Karpas-422 (cell line): Measurements from ENCODE around the gene HTR5A. TPM values are rescaled to one million over a fixed set of nuclear protein-coding genes. Genes with fewer than 3 reads are reported as not detected.

Source experiments
- DNase-seq: peaks from one replicate; pipeline ENCODE4 v3.0.0-alpha.2; 2015
- H2AFZ ChIP-seq: fragments of 200-600 bp; sonication (generic); 2 replicates; pipeline ENCODE4 v1.6.1; 2014; ENCODE audit warnings: antibody characterized with exemption, low read length, mixed read lengths
- H3K27ac ChIP-seq: fragments of 200-600 bp; sonication (generic); 2 replicates; pipeline ENCODE4 v1.5.1; 2014; ENCODE audit warnings: mild to moderate bottlenecking, low read length, moderate library complexity
- H3K27me3 ChIP-seq: fragments of 200-600 bp; sonication (generic); 2 replicates; pipeline ENCODE4 v1.6.1; 2014; ENCODE audit warnings: low read length, mixed read lengths
- H3K36me3 ChIP-seq: fragments of 200-600 bp; sonication (generic); 2 replicates; pipeline ENCODE4 v1.6.1; 2014; ENCODE audit warnings: low read length, mixed read lengths; ENCODE audit not compliant: insufficient read depth
- H3K4me1 ChIP-seq: fragments of 200-600 bp; sonication (generic); 2 replicates; pipeline ENCODE4 v1.6.1; 2014; ENCODE audit warnings: mild to moderate bottlenecking, low read length, mixed read lengths
- H3K4me2 ChIP-seq: fragments of 200-600 bp; sonication (generic); 2 replicates; pipeline ENCODE4 v1.6.1; 2014; ENCODE audit warnings: low read length, low read depth, mild to moderate bottlenecking; ENCODE audit not compliant: poor library complexity, severe bottlenecking
- H3K4me3 ChIP-seq: fragments of 200-600 bp; sonication (generic); 2 replicates; pipeline ENCODE4 v1.5.1; 2014; ENCODE audit warnings: mild to moderate bottlenecking, antibody characterized with exemption, low read length, mixed read lengths
- H3K79me2 ChIP-seq: fragments of 200-600 bp; sonication (generic); 2 replicates; pipeline ENCODE4 v1.6.1; 2014; ENCODE audit warnings: mild to moderate bottlenecking, low read length, mixed read lengths
- H3K9ac ChIP-seq: fragments of 200-600 bp; sonication (generic); 2 replicates; pipeline ENCODE4 v1.6.0; 2014; ENCODE audit warnings: low read length
- H3K9me2 ChIP-seq: fragments of 200-600 bp; sonication (generic), shearing (Covaris generic); replicated peaks from 2 replicates; pipeline ENCODE4 v1.6.0; 2014; ENCODE audit warnings: mild to moderate bottlenecking, low read length, moderate library complexity; ENCODE audit not compliant: insufficient read depth
- H3K9me3 ChIP-seq: fragments of 300-700, 200-600 bp; sonication (generic); 2 replicates; pipeline ENCODE4 v1.6.1; 2014; ENCODE audit warnings: low read length, mixed read lengths
- H4K20me1 ChIP-seq: fragments of 200-600 bp; sonication (generic); 2 replicates; pipeline ENCODE4 v1.6.1; 2014; ENCODE audit warnings: mild to moderate bottlenecking, antibody characterized with exemption, low read length, low read depth; ENCODE audit not compliant: insufficient read depth
- total RNA-seq: library from RNA; depleted of rRNA; stranded (reverse); fragments of >200 nt; shearing (Covaris generic); gene quantifications from 2 replicates; pipeline ENCODE4 v1.2.3, GENCODE V29; 2014; ENCODE audit warnings: low replicate concordance

Gene HTR5A
- total RNA-seq, 1 experiment from 2014 or later: not detected

DNA sequence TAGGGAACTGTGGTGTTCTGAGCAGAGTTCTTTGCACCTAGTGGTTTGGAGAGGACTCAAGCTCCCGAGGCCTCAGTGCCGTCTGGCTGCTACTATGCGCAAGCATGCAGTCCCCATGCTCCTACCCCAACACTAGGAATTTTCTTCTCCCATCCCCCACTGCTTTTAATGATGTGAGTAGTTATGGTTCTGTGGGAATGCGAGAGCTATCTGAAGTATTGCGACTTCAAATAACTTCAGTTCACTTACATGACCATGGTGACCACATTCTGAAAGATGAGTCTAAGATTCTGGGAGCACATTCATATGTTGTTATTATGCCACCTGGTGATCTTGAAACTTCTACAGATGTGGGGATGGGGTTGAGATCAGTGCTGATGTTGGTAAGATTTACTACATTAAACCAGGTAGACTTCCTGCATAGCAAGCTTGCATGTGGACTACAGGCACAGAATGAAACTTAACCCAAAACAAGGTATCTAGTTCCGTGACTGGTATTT lies 24.6 kb downstream of the HTR5A start:
- H3K27me3 ChIP-seq: no peaks in the 10 kb centered on the region

DNA sequence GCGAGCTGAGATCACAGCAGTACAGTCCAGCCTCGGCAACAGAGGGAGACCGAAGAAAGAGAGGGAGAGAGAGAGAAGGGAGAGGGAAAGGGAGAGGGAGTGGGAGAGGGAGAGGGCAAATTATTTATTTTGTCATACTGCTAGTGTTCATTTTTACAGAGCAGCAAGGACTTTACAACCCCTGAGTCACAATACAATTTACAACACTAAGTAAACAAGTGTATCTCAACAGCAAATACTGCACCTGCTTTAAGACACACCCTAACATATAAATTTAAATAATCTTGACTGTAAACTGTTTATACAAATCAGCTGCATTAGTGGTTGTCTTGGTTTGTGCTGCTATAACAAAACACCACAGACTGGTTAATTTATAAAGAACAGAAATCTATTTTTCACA lies 27.2 kb downstream of the HTR5A start:
- H3K9me2 ChIP-seq: no peaks in the 10 kb centered on the region
- no peaks in the 10 kb centered on the region for H3K36me3 ChIP-seq
- no peaks in the 10 kb centered on the region for H3K27me3 ChIP-seq
- no peaks in the 10 kb centered on the region for H4K20me1 ChIP-seq
- H3K4me1 ChIP-seq: no peaks in the 10 kb centered on the region
- no peak overlapping the region for H3K4me3 ChIP-seq
- no peak for DNase-seq
- H3K9me3 ChIP-seq: no peaks in the 10 kb centered on the region
- H3K27ac ChIP-seq: no peak overlapping the region
- H3K9ac ChIP-seq: no peak overlapping the region
- no peak overlapping the region for H2AFZ ChIP-seq
- H3K4me2 ChIP-seq: no peak overlapping the region
- H3K79me2 ChIP-seq: no peaks in the 10 kb centered on the region

More for the DNA sequence above, 24.6 kb downstream of the HTR5A start:
- H2AFZ ChIP-seq: no peak overlapping the region
- H3K79me2 ChIP-seq: no peaks in the 10 kb centered on the region
- no peak overlapping the region for H3K9ac ChIP-seq
- H3K4me1 ChIP-seq: no peaks in the 10 kb centered on the region
- no peaks in the 10 kb centered on the region for H3K9me3 ChIP-seq
- H3K4me3 ChIP-seq: no peak overlapping the region
- no peak overlapping the region for H3K27ac ChIP-seq
- H3K36me3 ChIP-seq: no peaks in the 10 kb centered on the region
- no peaks in the 10 kb centered on the region for H4K20me1 ChIP-seq
- no peak overlapping the region for H3K4me2 ChIP-seq
- DNase-seq: no peak
- H3K9me2 ChIP-seq: no peaks in the 10 kb centered on the region

DNA sequence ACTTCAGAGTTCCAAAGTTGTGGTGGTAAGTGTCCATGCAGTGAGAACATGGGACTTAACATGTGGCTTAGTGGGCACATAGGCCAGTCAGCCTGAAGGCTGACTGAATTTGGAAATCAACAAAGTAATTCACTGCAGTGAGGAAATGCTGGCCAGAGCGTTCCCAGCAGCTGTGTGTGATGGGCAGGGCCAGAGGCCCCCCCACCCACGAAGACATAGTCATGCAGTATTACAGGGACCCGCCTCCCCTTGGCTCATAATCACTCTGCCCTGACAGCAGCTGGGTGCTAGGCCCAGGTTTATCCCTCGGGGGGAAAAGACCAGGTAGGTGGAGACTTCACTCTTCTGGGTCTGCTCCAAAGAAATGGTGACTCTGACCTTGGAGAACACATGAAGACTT lies 33.7 kb downstream of the HTR5A start:
- H3K4me3 ChIP-seq: no peak overlapping the region
- H3K9ac ChIP-seq: no peak overlapping the region
- H3K9me3 ChIP-seq: no peaks in the 10 kb centered on the region
- no peaks in the 10 kb centered on the region for H3K79me2 ChIP-seq
- no peaks in the 10 kb centered on the region for H3K36me3 ChIP-seq
- H3K27me3 ChIP-seq: no peaks in the 10 kb centered on the region
- H3K27ac ChIP-seq: no peak overlapping the region
- H4K20me1 ChIP-seq: no peaks in the 10 kb centered on the region
- no peak overlapping the region for H2AFZ ChIP-seq
- no peaks in the 10 kb centered on the region for H3K4me1 ChIP-seq
- H3K9me2 ChIP-seq: no peaks in the 10 kb centered on the region
- no peak overlapping the region for H3K4me2 ChIP-seq
- no peak for DNase-seq

DNA sequence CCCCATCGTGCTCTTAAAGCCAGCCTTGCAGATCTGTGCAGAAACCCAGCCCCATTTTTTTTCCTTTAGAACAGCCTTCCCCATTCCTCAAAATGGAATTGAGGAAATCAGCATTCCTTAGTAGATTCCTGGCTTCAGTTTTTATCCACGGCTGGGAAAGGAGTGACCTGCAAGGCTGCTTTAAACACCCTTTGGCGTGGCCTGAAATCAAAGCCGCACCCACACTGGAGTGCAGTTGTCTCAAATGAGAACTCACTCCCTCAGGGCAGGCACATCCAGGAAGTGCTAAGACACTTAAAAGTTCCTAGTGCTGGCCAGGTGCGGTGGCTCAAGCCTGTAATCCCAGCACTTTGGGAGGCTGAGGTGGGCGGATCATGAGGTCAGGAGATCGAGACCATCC lies 34.8 kb downstream of the HTR5A start:
- no peak overlapping the region for H3K4me2 ChIP-seq
- H3K79me2 ChIP-seq: no peaks in the 10 kb centered on the region
- no peaks in the 10 kb centered on the region for H3K36me3 ChIP-seq
- no peaks in the 10 kb centered on the region for H3K4me1 ChIP-seq
- H3K27ac ChIP-seq: no peak overlapping the region
- DNase-seq: no peak
- H4K20me1 ChIP-seq: no peaks in the 10 kb centered on the region
- H2AFZ ChIP-seq: no peak overlapping the region
- no peaks in the 10 kb centered on the region for H3K9me2 ChIP-seq
- no peak overlapping the region for H3K9ac ChIP-seq
- no peaks in the 10 kb centered on the region for H3K9me3 ChIP-seq
- no peaks in the 10 kb centered on the region for H3K27me3 ChIP-seq
- no peak overlapping the region for H3K4me3 ChIP-seq

DNA sequence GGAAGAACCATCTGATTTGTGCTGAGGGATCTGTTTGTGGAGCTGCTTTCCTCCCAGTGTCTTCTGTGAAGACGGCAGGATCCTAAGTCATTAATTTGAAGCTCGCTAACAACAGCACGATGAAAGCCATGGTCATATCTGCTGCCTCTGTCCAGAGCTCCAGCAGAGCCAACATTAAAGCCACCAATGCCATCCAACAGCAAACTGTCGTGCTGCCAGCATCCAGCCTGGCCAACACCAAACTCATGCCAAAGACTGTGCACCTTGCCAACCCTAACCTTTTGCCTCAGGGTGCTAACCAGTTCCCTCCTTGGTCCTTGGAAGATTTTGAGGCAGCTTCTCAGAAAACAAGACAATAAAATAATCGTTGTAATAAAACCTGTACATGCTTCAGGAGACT lies 36.2 kb downstream of the HTR5A start:
- Histone ChIP-seq H3K4me1 (no peaks in the 10 kb centered on the region), H3K9me3 (no peaks in the 10 kb centered on the region), H3K9ac (no peak overlapping the region), H3K27ac (no peak overlapping the region), H3K79me2 (no peaks in the 10 kb centered on the region), H3K36me3 (no peaks in the 10 kb centered on the region), H3K27me3 (no peaks in the 10 kb centered on the region), H3K4me2 (no peak overlapping the region), H2AFZ (no peak overlapping the region), H3K4me3 (no peak overlapping the region), H3K9me2 (no peaks in the 10 kb centered on the region), H4K20me1 (no peaks in the 10 kb centered on the region)
- DNase-seq: no peak

DNA sequence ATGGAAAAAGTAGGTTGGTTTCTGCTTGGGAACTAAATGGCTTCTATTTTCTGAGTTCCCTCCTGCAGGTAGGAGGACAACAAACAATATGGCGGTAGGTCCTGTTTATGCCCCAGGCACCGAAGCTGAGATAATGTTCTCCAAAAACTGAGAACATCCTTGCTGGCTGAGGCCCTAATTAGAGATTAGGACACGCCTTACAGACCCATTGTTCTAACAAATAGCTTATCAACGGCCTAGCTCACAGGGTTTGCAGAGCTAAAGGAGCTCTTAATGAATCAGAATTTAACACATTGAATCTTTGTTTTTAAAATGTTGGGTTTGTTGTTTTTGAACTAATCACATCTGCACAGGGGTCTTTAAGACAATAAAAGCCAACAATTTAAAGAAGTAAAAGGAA lies 37.0 kb downstream of the HTR5A start:
- no peak overlapping the region for H3K9ac ChIP-seq
- no peak for DNase-seq
- H3K4me2 ChIP-seq: no peak overlapping the region
- no peaks in the 10 kb centered on the region for H3K79me2 ChIP-seq
- no peaks in the 10 kb centered on the region for H3K36me3 ChIP-seq
- no peaks in the 10 kb centered on the region for H4K20me1 ChIP-seq
- H3K27ac ChIP-seq: no peak overlapping the region
- H2AFZ ChIP-seq: no peak overlapping the region
- no peak overlapping the region for H3K4me3 ChIP-seq
- H3K4me1 ChIP-seq: no peaks in the 10 kb centered on the region
- H3K9me3 ChIP-seq: no peaks in the 10 kb centered on the region
- H3K27me3 ChIP-seq: no peaks in the 10 kb centered on the region
- H3K9me2 ChIP-seq: no peaks in the 10 kb centered on the region

DNA sequence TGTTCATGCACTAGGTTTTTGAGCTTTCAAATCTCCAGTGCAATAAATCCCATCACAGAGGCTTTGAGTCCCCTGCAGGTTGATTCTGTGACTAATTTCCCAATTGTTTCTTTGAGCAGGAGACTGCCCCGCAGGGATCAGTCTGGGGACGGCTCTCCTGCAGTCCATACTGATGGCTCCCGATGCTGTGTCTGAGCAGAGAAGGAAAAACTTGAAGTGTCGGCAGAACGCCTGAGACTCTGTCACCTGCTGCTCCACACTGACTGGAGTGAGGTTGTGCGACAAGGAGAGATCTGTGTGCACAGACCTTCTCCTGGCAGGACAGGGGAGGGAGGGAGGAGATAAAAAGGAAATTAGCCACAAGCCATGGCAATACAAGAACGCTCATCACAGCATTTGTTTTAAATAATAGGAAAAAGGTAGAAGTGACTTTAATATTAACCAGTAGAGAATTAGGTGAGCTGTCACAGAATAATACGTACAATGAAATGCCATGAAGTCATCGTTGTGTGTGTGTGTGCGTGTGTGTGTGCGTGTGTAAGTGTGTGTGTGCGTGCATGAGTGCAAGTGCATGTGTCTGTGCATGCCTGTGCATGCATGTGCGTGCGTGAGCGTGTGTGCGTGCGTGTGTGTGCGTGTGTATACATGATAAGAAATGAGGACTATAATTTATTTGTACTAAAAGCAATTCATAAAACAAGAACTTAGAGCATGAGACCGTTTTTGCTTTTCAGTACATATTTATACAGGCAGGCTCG lies 38.2 kb downstream of the HTR5A start:
- H3K4me1 ChIP-seq: no peaks in the 10 kb centered on the region
- no peaks in the 10 kb centered on the region for H3K79me2 ChIP-seq
- H4K20me1 ChIP-seq: no peaks in the 10 kb centered on the region
- no peak overlapping the region for H3K4me3 ChIP-seq
- no peak for DNase-seq
- H3K27me3 ChIP-seq: no peaks in the 10 kb centered on the region
- H2AFZ ChIP-seq: no peak overlapping the region
- H3K36me3 ChIP-seq: no peaks in the 10 kb centered on the region
- no peak overlapping the region for H3K4me2 ChIP-seq
- H3K27ac ChIP-seq: no peak overlapping the region
- H3K9me3 ChIP-seq: no peaks in the 10 kb centered on the region
- no peaks in the 10 kb centered on the region for H3K9me2 ChIP-seq
- H3K9ac ChIP-seq: no peak overlapping the region

DNA sequence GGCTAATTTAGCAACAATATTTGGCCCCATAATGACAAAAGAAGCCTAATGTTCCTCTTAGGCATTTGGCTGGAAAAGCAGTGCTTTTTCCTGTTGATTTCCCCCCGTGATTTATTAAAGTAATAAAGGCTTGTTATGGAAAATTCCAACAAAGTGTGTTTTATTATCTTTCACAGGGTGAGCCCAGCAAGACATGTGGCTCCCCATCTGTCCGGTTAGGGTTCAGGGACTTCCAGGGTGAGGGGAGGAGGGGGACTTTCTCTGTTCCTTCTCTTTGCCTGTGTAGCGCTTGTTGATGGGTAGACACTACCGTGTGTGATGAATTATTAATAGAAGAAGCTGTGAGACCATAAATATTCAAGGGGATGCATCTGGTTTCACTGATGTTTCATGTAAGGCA lies 39.0 kb downstream of the HTR5A start:
- Histone ChIP-seq H3K36me3 (no peaks in the 10 kb centered on the region), H3K27ac (no peak overlapping the region), H3K9me2 (no peaks in the 10 kb centered on the region), H3K79me2 (no peaks in the 10 kb centered on the region), H3K9ac (no peak overlapping the region), H3K27me3 (no peaks in the 10 kb centered on the region), H3K4me1 (no peaks in the 10 kb centered on the region), H4K20me1 (no peaks in the 10 kb centered on the region), H3K9me3 (no peaks in the 10 kb centered on the region), H2AFZ (no peak overlapping the region), H3K4me3 (no peak overlapping the region), H3K4me2 (no peak overlapping the region)
- DNase-seq: no peak
